T-helper 22 cell (primary cell): ENCODE measurements around the gene OR52E6.
A peak's percentile ranks its signal among the peaks of the same experiment; 100 is the strongest.

Source experiments
- DNase-seq: peaks from one replicate; pipeline ENCODE4 v3.0.0-alpha.2; 2020; ENCODE audit warnings: low read depth

Gene OR52E6

DNA sequence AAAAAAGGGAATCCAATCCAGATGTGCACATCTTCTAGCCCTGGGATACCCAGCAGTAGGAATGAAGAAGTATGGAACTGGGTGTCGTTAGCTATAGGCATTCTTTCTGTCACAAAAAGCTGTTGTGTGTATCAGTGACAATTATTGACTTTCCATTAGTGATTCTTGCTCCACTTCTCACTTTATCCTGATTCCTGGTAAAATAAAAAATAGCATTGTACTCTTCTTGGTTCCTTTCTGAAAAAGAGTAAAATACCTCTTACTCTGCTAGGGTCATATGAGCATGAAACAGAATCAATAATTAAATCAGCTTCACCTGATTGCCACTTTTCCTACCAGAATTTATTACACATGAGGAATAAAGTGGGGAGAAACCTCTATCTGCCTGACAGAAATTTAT, at the start of gene OR52E6:
TSS of gene OR52E6 (minus strand) at position 101 of the 400 bp plus-strand sequence. CDS start at position 101, 0 bp downstream.
- DNase-seq = no peak

DNA sequence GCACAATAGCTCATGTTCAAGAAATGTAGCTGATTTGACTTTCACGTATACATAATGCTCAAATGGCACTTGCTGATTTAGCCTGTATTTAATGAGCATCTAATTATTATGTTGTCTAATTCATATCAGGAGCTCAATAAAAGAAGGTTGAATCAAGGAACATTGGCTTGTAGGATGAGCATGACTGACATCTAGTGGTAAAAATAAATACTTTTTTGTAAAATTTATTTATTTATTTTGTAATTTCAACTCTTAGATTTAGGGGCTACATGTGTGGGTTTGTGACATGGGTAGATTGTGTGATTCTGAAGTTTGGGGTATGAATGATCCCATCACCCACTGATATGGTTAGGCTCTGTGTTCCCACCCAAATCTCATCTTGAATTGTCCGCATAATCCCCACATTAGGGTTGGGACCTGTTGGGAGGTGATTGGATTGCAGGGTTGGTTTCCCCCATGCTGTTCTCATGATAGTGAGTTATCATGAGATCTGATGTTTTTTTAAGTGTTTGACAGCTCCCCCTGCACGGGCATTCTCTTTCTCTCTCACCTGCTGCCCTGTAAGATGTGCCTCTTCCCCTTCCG, 49.6 kb upstream of the OR52E6 start:
- no peak for DNase-seq

DNA sequence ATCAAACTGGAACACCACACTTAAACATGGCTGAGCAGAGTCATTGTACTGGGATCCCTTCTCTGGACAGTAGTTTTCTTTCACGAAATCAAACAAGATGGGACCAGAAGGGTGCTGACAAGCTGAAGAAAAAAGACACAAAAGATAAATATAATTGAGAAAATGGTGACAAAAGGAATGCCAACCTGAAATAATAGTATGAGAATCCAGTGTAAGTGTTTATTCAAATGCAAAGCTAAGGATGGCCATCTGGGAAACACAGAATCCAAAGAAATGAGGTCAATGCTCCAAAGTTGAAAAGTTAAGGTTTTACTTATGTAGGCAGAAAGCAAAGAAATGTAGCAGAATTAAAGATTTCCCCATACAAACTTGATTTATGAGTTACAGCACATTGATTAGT, 46.0 kb upstream of the OR52E6 start:
- no peak for DNase-seq

DNA sequence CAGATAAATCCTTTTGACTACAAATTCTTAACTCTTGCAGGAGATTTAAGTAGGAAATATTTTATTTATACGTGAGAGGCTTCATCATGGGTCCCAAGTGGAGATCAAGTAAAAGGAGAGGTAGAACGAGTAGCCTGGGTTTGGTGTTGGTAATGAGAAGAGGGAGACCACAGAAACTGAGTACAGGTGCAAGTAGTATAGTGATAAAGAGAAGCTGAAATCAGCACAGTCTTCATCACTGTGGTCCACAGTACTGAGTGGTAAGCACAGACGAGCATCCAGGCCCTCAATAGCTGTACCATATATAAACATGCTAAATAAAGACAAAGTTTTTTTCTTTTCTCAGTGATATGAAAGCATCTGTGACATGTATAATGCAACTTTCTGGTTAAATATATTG, 45.5 kb upstream of the OR52E6 start:
- no peak for DNase-seq

DNA sequence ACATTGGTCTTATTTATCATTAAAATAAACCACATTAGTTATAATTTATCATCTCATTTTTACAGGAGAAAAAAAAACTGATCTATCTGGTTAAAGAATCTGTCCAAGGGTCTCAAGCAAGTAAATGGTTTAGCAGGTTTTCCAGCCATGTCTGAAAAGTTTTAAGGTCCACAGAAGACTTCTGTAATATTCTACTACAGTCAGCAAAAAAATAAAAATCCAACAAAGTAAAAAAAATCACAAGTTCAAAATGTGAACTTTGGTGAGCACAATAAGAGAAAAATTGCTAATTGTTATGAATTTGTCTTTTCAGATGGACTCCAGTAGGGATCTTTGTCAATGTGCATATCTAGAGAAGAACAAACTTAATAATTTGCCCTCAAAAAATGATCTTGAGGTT, 40.1 kb upstream of the OR52E6 start:
- no peak for DNase-seq

DNA sequence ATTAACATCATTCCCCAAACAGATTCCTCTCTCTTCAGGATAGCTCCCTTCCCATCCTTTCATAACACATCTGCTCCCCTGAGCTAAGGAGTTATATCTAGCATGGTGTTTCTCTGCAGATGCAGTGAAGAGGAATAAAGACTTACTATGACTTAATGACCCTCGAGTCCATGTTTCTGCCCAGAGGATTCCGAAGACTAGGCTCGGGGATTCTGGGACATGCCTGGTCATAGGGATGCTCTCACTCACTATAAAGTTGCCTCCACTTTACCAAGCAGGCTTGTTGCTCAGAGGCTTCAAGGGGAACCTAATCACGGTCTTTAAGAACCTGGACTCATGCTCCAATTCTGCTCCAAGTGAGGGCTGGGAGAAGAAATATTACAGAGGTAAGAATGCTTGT, 38.6 kb upstream of the OR52E6 start, which contains the start of gene OR52E4:
TSS of gene OR52E4 (plus strand) at position 301 of the 400 bp plus-strand sequence. CDS start 3,664 bp downstream, outside the sequence.
- DNase-seq = no peak

DNA sequence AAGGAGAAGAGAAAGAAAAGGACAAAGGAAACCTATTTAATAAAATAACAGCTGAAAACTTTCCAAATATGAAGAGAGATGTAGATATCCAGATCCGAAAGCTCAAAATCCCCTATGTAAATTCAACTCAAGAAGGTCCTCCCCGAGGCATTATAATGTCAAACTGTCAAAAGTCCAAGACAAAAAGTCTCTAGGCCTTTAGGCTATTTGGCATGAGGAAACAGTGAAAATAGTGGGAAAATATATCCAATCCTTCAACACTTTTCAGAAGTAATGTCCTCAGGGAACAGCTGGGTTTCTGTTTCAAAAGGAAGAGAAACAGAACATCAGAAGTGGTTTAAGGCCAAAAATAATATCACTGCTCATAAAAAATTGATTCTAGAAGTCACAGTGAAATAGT, 36.9 kb upstream of the OR52E6 start:
- DNase-seq = no peak

DNA sequence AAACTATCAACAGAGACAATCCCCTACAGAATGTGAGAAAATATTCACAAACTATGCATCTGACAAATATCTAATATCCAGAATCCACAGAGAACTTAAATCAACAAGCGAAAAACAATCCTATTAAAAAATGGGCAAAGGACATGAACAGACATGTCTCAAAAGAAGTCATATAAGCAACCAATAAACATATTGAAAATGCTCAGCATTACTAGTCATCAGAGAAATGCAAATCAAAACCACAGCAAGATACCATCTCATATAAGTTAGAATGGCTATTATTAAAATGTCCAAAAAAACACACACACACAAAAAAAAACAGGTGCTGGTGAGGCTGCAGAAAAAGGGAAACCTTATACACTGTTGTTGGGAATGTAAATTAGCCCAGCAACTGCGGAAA, 24.1 kb upstream of the OR52E6 start:
- DNase-seq = no peak

DNA sequence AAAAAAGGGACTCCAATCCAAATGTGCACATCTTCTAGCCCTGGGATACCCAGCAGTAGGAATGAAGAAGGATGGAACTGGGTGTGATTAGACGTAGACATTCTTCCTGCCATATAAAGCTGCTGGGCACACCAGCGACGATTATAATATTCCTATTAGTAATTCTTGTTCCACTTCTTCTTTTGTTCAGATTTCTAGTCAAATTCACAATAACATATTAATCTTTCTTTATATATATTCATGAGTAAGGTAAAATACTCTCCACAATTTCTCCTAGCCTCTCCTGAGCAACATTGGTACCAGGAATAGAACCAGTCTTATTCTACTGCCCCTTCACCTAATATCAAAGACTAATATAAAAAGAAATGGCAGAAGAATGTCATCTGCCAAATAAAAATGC, 15.9 kb upstream of the OR52E6 start, which contains the start of gene OR52E8:
TSS of gene OR52E8 (minus strand) at position 101 of the 400 bp plus-strand sequence. CDS start at position 101, 0 bp downstream.
- DNase-seq = no peak

DNA sequence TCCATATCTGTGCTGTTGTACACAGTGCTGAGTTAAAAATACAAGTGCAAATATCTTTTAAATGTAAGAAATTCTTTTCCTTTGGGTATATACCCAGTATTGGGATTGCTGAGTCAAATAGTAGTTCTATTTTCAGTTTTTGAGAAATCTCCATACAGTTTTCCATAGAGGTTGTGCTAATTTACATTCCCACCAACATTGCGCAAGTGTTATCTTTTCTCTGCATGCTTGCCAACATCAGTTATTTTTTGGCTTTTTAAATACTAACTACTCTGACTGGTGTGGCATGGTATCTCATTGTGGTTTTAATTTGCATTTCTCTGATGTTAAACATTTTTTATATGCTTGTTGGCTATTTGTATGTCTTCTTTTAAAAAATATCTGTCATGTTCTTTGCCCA, 9.3 kb upstream of the OR52E6 start:
- no peak for DNase-seq

DNA sequence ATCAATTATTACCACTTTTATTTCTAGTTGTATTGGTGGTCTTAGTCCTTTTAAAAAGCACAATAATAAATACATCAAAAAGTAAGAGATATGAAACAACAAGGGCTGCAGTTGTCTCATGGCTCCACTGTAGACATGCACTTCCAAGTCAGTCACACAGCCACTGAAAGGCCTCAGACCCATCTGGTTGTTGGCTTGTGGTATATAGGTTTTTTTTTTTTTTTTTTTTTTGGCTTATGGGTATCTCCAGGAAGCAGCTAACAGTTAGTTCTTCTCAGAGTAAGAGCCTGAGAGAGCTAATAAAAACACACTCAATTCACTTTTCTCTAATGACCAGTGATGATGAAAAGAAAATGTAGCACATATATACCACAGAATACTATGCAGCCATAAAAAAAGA, 6.0 kb upstream of the OR52E6 start:
- no peak for DNase-seq

DNA sequence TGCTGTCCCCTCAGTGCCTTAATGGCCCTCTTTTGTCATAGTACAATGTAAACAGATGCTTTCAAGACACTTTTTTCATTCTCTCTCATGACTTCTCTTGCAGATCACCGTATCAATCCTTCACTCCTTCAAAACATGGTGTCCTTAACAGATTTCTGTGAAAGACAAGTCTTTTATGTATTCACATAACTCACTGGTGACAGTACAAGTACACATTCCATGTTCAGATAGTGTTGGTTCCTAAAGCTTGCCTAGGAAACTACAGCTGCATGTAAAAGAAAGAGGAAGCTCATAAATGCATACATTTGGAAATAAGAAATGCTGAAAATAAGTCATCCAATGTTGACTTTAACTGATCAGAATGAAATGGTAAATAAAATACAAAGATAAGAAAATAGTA, 5.0 kb upstream of the OR52E6 start:
- no peak for DNase-seq

DNA sequence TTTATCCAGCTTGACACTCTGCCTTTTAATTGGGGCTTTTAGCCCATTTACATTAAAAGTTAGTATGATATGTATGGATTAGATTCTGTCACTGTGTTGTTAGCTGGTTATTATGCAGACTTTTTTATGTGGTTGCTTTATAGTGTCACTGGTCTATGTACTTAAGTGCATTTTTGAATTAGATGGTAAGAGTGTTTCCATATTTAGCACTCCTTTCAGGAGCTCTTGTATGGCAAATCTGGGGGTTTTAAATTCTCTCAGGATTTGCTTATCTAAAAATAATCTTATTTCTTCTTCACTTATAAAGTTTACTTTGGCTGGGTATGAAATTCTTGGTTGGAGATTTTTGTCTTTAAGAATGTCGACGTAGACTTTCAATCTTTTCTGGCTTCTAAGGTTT, 4.0 kb downstream of the OR52E6 start:
- DNase-seq = no peak

DNA sequence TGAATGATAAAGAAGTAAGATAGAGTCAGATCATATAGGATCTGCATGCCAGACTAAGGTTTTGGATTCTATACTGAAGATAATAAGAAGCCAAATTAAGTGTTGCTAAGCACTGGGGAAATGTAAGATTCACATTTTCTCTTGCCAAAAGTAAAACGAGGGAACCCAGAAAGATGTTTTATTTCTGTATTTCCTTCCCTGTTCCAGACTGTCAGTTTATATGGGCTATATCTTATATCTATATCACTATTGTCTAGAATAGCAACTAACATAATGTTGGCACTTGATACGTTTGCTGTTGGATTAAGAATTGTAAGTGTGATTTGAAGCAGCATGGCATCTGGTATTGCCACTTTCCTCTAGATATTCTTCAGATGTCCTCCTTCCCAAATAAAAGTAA, 8.3 kb downstream of the OR52E6 start:
- DNase-seq = no peak

DNA sequence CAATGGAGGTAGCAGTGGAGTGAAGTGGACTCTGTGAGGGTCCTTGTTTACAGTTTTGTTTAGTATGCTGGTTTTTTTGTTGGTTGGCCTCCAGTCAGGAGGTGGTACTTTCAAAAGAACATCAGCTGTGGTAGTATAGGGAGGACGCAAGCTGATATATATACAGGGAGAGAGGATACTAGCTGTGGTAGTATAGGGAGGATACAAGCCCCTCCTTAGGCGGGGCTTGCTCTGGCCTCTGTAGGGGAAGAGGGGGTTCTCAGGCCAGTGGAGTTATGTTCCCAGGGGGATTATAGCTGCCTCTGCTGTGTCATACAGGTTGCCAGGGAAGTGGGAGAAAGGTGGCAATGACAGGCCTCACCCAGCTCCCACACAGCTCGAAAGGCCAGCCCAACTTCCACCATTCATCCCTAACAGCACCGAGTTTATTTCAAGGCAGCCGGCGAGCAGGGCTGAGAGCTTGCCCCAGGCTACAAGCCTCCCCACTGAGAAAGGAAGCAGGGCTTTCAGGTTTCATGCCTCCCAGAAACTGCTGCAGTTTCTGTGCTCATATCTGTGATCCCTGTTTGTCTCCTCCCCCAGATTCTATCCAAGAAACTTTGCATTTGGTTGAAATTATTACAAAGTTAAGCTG, 10.4 kb downstream of the OR52E6 start:
- DNase-seq = no peak

DNA sequence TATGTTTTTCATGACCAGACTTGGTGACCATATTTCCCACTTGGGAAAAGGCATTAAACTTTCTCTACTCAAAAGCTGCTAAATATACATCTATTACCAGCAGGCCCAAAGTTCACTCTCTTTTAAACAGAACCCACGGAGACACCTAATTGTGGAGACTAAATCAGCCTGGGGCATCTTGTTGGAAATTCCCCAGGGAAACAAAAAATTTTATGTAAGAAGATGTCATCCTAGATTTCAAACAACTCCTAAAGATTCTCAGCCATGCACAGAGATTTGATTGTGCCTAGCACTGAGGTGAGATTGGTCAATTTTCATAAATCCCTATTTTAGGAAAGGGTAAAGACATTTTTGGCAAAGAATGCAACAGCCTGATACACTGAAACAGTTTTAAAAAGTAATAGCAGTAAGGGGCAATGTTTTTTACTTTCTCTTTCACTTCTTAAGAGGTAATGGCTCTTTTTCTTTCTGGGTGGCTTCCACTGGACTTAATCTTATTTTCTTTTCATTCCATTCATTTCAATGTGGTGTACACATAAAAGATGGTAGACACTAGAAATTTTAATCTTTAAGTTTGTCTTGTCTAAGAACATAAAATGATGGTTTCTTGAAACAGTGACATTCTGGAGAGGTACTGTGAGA, 23.3 kb downstream of the OR52E6 start:
- no peak for DNase-seq

DNA sequence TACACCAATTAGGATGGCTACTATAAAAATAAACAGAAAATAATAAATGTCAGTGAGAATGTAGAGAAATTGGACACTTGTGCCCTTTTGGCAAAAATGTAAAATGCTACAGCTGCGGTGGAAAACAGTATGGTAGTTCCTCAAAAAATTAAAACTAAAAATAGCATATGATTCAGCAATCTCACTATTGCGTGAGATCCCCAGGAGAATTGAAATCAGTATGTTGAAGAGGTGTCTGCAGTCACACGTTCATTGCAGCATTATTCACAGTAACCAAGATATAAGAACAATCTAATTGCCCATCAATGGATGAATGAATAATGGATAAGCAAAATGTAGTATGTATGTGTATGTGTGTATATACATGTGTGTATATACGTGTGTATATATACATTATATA, 26.2 kb downstream of the OR52E6 start:
- DNase-seq = no peak

DNA sequence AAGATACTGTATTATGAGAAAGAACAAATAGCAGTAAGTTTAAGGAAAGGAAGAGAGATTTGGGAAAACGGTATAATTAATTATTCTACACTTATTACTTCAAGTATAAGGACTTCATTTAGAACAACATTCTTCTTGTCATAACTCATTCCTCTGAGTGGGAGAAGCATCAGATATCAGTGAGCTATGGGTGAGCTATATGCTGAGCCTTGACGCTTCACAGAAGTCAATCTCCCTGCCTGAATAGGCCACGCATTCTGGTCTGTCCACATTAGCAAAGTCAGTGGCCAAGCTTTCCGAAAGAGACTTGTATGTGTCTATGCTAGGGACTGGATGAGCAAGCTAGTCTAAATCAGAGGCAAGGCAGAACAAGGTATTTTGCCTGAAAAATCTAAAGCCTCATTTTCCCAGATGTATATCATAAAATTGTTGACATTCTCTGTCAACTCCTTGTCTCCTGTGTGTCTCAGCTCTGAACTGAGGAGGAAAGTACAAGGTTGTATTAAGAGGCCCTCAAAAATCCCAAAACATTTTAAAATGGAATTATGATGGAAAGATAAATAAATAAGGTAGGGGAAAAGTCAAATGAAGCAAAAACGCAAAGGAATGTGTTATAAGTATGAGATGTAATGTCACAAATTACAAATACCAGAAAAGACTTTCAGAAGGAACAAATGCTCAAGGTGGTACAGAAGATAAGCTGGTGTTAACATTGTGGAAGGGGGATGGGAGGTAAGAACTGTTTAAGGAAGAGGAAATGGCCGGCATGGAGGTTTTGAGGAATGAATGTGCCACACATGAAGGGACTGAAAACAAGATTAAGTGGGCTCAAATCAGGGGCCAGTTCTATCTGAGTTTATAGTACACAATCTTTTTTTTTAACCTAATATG, 31.5 kb downstream of the OR52E6 start:
- no peak for DNase-seq

DNA sequence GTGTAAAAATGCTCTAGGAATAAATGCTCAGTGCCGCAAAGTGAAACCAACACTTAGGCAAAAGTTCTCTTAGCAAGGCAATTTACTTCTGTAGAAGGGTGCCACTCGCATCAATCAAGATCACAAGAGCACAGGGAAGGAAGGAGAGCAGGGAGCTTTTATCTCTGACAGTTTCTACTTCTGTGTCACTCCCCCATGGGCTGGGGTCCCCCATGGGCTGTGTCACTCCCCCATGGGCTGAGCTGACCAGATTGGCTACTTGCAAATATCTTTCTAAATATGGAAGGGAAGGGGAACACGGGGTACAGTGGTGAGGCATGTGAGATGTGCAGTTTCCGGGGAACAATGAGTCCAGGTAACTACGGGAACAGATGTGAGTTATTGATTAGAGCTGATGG, 32.6 kb downstream of the OR52E6 start:
- no peak for DNase-seq

DNA sequence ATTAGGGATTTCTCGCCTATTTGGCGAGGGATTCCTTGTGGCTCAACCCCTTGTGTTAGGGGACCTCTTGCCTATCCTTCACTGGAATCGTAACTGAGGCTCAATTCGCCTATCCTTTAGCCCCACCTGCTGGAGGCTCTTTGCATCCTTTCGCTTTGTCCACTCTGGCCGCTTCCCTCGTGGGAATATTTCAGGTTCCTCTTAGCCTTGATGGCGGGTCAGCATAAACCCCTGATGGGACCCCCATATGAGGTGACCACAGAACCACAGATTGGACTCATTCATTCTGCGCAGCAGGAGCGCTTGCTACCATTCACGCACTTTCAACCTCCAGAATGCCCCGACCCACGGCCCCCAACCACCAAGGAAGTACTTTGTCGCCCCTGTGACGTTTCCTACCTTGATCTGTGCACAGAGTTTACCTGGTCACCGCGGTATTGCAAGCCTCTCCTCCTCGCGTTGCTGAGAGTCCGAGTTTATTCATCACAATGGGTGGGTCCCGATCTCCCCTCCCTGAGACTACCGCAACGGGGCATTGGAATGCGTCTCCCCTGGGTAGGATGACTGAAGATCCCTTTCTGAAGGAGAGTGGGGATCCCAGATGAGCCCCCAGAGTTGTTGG, 33.1 kb downstream of the OR52E6 start, which contains the start of gene OR52N2:
TSS of gene OR52N2 (plus strand) at position 425 of the 622 bp plus-strand sequence. CDS start 11,412 bp downstream, outside the sequence.
- DNase-seq = peak; percentile 29

DNA sequence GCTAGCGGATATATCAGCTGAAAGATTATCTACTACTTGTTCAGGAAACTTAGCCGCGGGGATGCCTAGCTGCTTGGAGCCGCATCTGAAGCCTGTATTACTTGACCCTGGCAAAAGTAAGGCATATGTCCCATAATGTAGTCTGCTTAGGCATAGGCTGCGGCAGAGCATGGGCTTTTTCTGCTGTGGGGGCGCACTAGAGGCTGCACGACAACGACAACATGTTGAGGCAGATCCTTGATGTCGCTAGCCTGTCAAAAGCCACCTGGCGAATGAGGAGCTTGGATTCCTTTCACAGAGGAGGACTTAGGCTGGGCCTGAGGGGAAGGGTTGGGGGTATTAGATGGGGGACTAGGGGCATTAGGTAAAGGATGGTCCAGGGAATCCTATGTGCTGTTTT, 34.1 kb downstream of the OR52E6 start:
- DNase-seq = no peak

DNA sequence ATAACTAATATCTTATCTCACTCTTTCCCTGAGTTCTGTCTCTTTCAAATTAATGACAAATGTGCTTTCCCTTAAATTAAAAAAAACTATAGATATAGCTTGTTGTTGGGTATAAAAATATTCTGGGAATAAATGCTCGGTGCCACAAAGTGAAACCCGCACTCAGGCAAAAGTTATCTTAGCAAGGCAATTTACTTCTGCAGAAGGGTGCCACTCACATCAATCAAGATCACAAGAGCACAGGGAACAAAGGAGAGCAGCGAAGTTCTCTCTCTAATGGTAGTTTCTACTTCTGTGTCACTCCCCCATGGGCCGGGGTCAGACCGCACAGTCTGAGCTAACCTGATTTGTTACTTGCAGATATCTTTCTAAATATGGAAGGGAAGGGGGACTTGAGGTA, 37.7 kb downstream of the OR52E6 start:
- DNase-seq = no peak
